BLaER1 (cell line): ENCODE measurements around the gene KANK4.
"Not testable (repeated sequence)": the region's sequence is repeated elsewhere in the genome, so short reads cannot be mapped to it uniquely, and the experiment has no call there.

Experiments used
- H3K27ac ChIP-seq: shearing (Covaris generic); formaldehyde crosslinking; 2 replicates; pipeline ENCODE4 v1.8.1; 2022
- H3K27me3 ChIP-seq: shearing (Covaris generic); formaldehyde crosslinking; 2 replicates; pipeline ENCODE4 v1.8.1; 2022
- H3K36me3 ChIP-seq: shearing (Covaris generic); formaldehyde crosslinking; 2 replicates; pipeline ENCODE4 v1.8.1; 2022
- H3K4me1 ChIP-seq: shearing (Covaris generic); formaldehyde crosslinking; 2 replicates; pipeline ENCODE4 v1.8.1; 2022
- H3K4me2 ChIP-seq: shearing (Covaris generic); formaldehyde crosslinking; 2 replicates; pipeline ENCODE4 v1.8.1; 2022
- H3K4me3 ChIP-seq: shearing (Covaris generic); formaldehyde crosslinking; 2 replicates; pipeline ENCODE4 v1.8.1; 2022
- H3K9ac ChIP-seq: shearing (Covaris generic); formaldehyde crosslinking; 2 replicates; pipeline ENCODE4 v1.8.1; 2022
- H3K9me3 ChIP-seq: shearing (Covaris generic); formaldehyde crosslinking; 2 replicates; pipeline ENCODE4 v1.8.1; 2022
- H4K20me1 ChIP-seq: shearing (Covaris generic); formaldehyde crosslinking; 2 replicates; pipeline ENCODE4 v1.8.1; 2022
- Cebpa-rat ChIP-seq: shearing (Covaris generic); IDR thresholded peaks from 2 replicates; pipeline ENCODE4 v1.8.1; 2022

KANK4 gene

DNA sequence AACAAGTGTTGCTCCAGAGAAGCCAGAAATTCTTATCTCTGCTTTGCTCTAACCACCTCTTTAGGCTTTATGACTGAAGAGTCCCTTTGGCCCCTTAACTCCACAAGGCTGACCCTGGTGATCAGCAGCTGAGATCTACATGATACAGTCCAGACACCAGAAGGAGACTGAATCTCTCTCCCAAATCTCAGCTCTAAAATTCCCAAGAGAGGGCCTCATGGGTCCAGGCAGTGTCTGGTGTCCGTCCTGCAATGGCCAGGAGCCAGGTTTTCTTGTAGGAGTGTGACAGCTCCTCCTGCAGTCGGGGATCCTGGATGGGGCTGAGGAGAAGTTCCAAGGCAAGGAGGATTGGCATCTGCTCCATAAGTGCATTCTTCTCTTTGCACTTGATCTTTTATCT is 89.3 kb downstream of the KANK4 start:
- Histone ChIP-seq H3K4me2 (no peak overlapping the region), H3K4me1 (no peaks in the 10 kb centered on the region)

GRCh38 chr1:62229468-62229867 is 89.8 kb downstream of the KANK4 start:
- H3K27me3 ChIP-seq = no peaks in the 10 kb centered on the region
- H3K27ac ChIP-seq = no peak overlapping the region
- no peak for TF ChIP-seq Cebpa-rat
- no peak overlapping the region for H3K4me3 ChIP-seq
- no peak overlapping the region for H3K9ac ChIP-seq
- H4K20me1 ChIP-seq = no peaks in the 10 kb centered on the region
- no peaks in the 10 kb centered on the region for H3K9me3 ChIP-seq
- no peaks in the 10 kb centered on the region for H3K36me3 ChIP-seq
- H3K4me2 ChIP-seq = no peak overlapping the region
- H3K4me1 ChIP-seq = no peaks in the 10 kb centered on the region

More for the DNA sequence above, 89.3 kb downstream of the KANK4 start:
- no peak overlapping the region for H3K4me3 ChIP-seq
- no peak overlapping the region for H3K9ac ChIP-seq
- H3K27me3 ChIP-seq = no peaks in the 10 kb centered on the region
- no peak for TF ChIP-seq Cebpa-rat
- H3K27ac ChIP-seq = no peak overlapping the region
- H3K9me3 ChIP-seq = no peaks in the 10 kb centered on the region
- H3K36me3 ChIP-seq = no peaks in the 10 kb centered on the region
- H4K20me1 ChIP-seq = no peaks in the 10 kb centered on the region

DNA sequence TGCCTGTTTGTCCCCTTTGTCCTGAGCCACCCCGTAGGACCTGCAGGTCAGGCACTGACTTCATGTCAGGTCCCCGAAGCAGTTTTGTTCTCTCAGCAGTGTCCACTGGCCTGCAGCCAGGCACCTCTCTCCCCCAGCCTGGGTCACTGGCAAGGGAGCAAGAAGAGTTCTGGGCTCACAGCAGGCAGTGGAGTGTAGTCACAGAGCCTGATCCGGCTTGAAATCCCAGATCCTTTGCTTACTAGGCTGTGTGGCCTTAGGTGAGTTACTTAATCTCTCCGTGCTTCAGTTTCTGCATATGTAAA is 90.4 kb downstream of the KANK4 start:
- H3K9ac ChIP-seq = no peak overlapping the region
- H3K36me3 ChIP-seq = no peaks in the 10 kb centered on the region
- no peak for TF ChIP-seq Cebpa-rat
- H3K27me3 ChIP-seq = no peaks in the 10 kb centered on the region
- no peak overlapping the region for H3K27ac ChIP-seq
- no peaks in the 10 kb centered on the region for H4K20me1 ChIP-seq
- no peak overlapping the region for H3K4me2 ChIP-seq
- H3K4me1 ChIP-seq = no peaks in the 10 kb centered on the region
- no peaks in the 10 kb centered on the region for H3K9me3 ChIP-seq
- H3K4me3 ChIP-seq = no peak overlapping the region

- TF ChIP-seq Cebpa-rat = no peak
- no peaks in the 10 kb centered on the region for H4K20me1 ChIP-seq
- no peak overlapping the region for H3K27ac ChIP-seq
- H3K9ac ChIP-seq = no peak overlapping the region
- no peak overlapping the region for H3K4me3 ChIP-seq
- no peaks in the 10 kb centered on the region for H3K27me3 ChIP-seq
- no peaks in the 10 kb centered on the region for H3K4me1 ChIP-seq
- no peaks in the 10 kb centered on the region for H3K36me3 ChIP-seq
- no peak overlapping the region for H3K4me2 ChIP-seq
- no peaks in the 10 kb centered on the region for H3K9me3 ChIP-seq
Observed at GRCh38 chr1:62228136-62228882, 90.9 kb downstream of the KANK4 start.

GRCh38 chr1:62227496-62227895 is 91.7 kb downstream of the KANK4 start:
- no peak for TF ChIP-seq Cebpa-rat
- Histone ChIP-seq H4K20me1 (no peaks in the 10 kb centered on the region), H3K9me3 (no peaks in the 10 kb centered on the region), H3K4me1 (no peaks in the 10 kb centered on the region), H3K27me3 (no peaks in the 10 kb centered on the region), H3K9ac (no peak overlapping the region), H3K27ac (no peak overlapping the region), H3K36me3 (no peaks in the 10 kb centered on the region), H3K4me3 (no peak overlapping the region), H3K4me2 (no peak overlapping the region)

- Histone ChIP-seq H3K9me3 (no peaks in the 10 kb centered on the region), H4K20me1 (no peaks in the 10 kb centered on the region), H3K27me3 (no peaks in the 10 kb centered on the region), H3K4me1 (no peaks in the 10 kb centered on the region), H3K4me2 (no peak overlapping the region), H3K36me3 (no peaks in the 10 kb centered on the region), H3K4me3 (no peak overlapping the region), H3K27ac (no peak overlapping the region), H3K9ac (no peak overlapping the region)
- no peak for TF ChIP-seq Cebpa-rat
Observed at GRCh38 chr1:62224182-62224581, 95.1 kb downstream of the KANK4 start.

GRCh38 chr1:62222321-62222720 is 96.9 kb downstream of the KANK4 start:
- TF ChIP-seq Cebpa-rat = no peak
- Histone ChIP-seq H3K4me3 (no peak overlapping the region), H3K9me3 (no peaks in the 10 kb centered on the region), H3K4me2 (no peak overlapping the region), H3K9ac (no peak overlapping the region), H4K20me1 (no peaks in the 10 kb centered on the region), H3K36me3 (no peaks in the 10 kb centered on the region), H3K4me1 (no peaks in the 10 kb centered on the region), H3K27ac (no peak overlapping the region), H3K27me3 (no peaks in the 10 kb centered on the region)

DNA sequence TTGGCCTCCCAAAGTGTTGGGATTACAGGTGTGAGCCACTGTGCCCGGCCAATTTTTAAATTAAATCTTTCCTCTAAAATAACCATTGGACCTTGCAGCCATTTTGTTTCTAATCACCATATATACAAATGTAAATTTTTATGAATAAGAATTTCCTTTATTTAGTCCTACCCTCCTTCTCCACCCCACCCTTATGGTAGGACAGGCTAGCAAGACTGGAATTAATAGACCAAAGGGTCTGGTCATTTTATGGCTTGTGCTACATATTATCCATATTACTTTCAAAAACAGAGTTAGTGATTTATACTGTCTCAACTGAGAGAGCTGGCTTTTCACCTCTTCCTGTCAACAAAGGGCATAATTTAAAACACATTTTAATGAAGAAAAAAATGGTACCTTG is 98.1 kb downstream of the KANK4 start:
- H4K20me1 ChIP-seq = no peaks in the 10 kb centered on the region
- H3K27ac ChIP-seq = no peak overlapping the region
- H3K4me2 ChIP-seq = no peak overlapping the region
- TF ChIP-seq Cebpa-rat = no peak
- no peaks in the 10 kb centered on the region for H3K4me1 ChIP-seq
- no peaks in the 10 kb centered on the region for H3K36me3 ChIP-seq
- H3K27me3 ChIP-seq = no peaks in the 10 kb centered on the region
- H3K9me3 ChIP-seq = peaks cover 5% of the 10 kb centered on the region; the same call in 1 of the 2 replicates
- H3K9ac ChIP-seq = no peak overlapping the region
- no peak overlapping the region for H3K4me3 ChIP-seq

GRCh38 chr1:62220456-62220855 is 98.8 kb downstream of the KANK4 start:
- H3K4me1 ChIP-seq, H3K4me3 ChIP-seq, H4K20me1 ChIP-seq, H3K27ac ChIP-seq, H3K9me3 ChIP-seq, H3K4me2 ChIP-seq, H3K27me3 ChIP-seq, H3K36me3 ChIP-seq, H3K9ac ChIP-seq: not testable (repeated sequence)

GRCh38 chr1:62218604-62219003 is 100.6 kb downstream of the KANK4 start:
- Histone ChIP-seq H3K27me3 (no peaks in the 10 kb centered on the region), H4K20me1 (no peaks in the 10 kb centered on the region), H3K36me3 (no peaks in the 10 kb centered on the region), H3K4me2 (no peak overlapping the region), H3K9me3 (peaks cover 5% of the 10 kb centered on the region; the same call in 1 of the 2 replicates), H3K27ac (no peak overlapping the region), H3K9ac (no peak overlapping the region), H3K4me1 (no peaks in the 10 kb centered on the region), H3K4me3 (no peak overlapping the region)
- no peak for TF ChIP-seq Cebpa-rat
